ENCODE results near the gene AOPEP.
"Not testable (repeated sequence)": the region's sequence is repeated elsewhere in the genome, so short reads cannot be mapped to it uniquely, and the experiment has no call there.

AOPEP gene

GRCh38 chr9:95005278-95006143, 279.0 kb downstream of the AOPEP start:
- no peak for DNase-seq

GRCh38 chr9:95007226-95007869, 280.8 kb downstream of the AOPEP start:
- DNase-seq, result no peak

GRCh38 chr9:95008151-95008771, 281.8 kb downstream of the AOPEP start:
- no peak for DNase-seq

GRCh38 chr9:95009459-95009858, 283.0 kb downstream of the AOPEP start:
- DNase-seq, result no peak

- no peak for DNase-seq
Measured at GRCh38 chr9:95010431-95010838, 283.9 kb downstream of the AOPEP start.

GRCh38 chr9:95012035-95012708, 285.7 kb downstream of the AOPEP start:
- DNase-seq, result no peak

GRCh38 chr9:95012902-95013301, 286.4 kb downstream of the AOPEP start:
- no peak for DNase-seq

GRCh38 chr9:95014917-95015316, 288.4 kb downstream of the AOPEP start:
- DNase-seq, result no peak

- DNase-seq, result no peak
Measured at GRCh38 chr9:95015569-95015968, 289.1 kb downstream of the AOPEP start.

GRCh38 chr9:95017062-95017461, 290.6 kb downstream of the AOPEP start:
- no peak for DNase-seq

- no peak for DNase-seq
Measured at GRCh38 chr9:95017661-95018060, 291.2 kb downstream of the AOPEP start.

- DNase-seq, result no peak
Measured at GRCh38 chr9:95018099-95018936, 291.8 kb downstream of the AOPEP start.

- DNase-seq, result not testable (repeated sequence)
Measured at GRCh38 chr9:95020644-95021043, 294.1 kb downstream of the AOPEP start.

GRCh38 chr9:95021166-95021886, 294.8 kb downstream of the AOPEP start:
- no peak for DNase-seq

GRCh38 chr9:95022657-95023056, 296.2 kb downstream of the AOPEP start:
- DNase-seq, result no peak

GRCh38 chr9:95023217-95024003, 296.9 kb downstream of the AOPEP start:
- no peak for DNase-seq

GRCh38 chr9:95024097-95024671, 297.7 kb downstream of the AOPEP start:
- DNase-seq, result no peak

- DNase-seq, result no peak
Measured at GRCh38 chr9:95025213-95026147, 299.0 kb downstream of the AOPEP start.

GRCh38 chr9:95026148-95026524, 299.6 kb downstream of the AOPEP start:
- no peak for DNase-seq

Data from T-helper 9 cell (primary cell).